Measurements from ENCODE around the gene BAHCC1.

BAHCC1 gene

GRCh38 chr17:81380131-81380530, 15.1 kb upstream of the BAHCC1 start:
- peaks cover 94% of the 10 kb centered on the region for H3K27me3 ChIP-seq (ENCODE audit: insufficient read depth, low read depth)
- H3K36me3 ChIP-seq (ENCODE audit: insufficient read depth) = no peaks in the 10 kb centered on the region
- H3K79me2 ChIP-seq (ENCODE audit: insufficient read depth, low read depth) = no peaks in the 10 kb centered on the region
- H3K4me1 ChIP-seq (ENCODE audit: low read depth, poor library complexity, severe bottlenecking) = no peaks in the 10 kb centered on the region
- no peak overlapping the region for H3K9ac ChIP-seq
- TF ChIP-seq CTCF (conservative IDR thresholded peaks at IDR 0.05; ENCODE audit: low read depth, low read length) = no peak
- no peak overlapping the region for H3K4me2 ChIP-seq
- no peaks in the 10 kb centered on the region for H4K20me1 ChIP-seq (ENCODE audit: insufficient read depth)
- no peak overlapping the region for H3K4me3 ChIP-seq (IDR thresholded peaks at IDR 0.05; ENCODE audit: insufficient read depth, low read depth, low read length)
- H2AFZ ChIP-seq (ENCODE audit: low read depth) = no peak overlapping the region
- H3K27ac ChIP-seq = no peak overlapping the region

GRCh38 chr17:81380666-81381518, 14.4 kb upstream of the BAHCC1 start:
- Histone ChIP-seq H3K9ac (no peak overlapping the region), H3K27me3 (ENCODE audit: insufficient read depth, low read depth) (peaks cover 94% of the 10 kb centered on the region), H3K36me3 (ENCODE audit: insufficient read depth) (no peaks in the 10 kb centered on the region), H3K4me2 (no peak overlapping the region), H3K79me2 (ENCODE audit: insufficient read depth, low read depth) (no peaks in the 10 kb centered on the region), H2AFZ (ENCODE audit: low read depth) (no peak overlapping the region), H3K4me1 (ENCODE audit: low read depth, poor library complexity, severe bottlenecking) (no peaks in the 10 kb centered on the region), H3K27ac (no peak overlapping the region), H3K4me3 (IDR thresholded peaks at IDR 0.05; ENCODE audit: insufficient read depth, low read depth, low read length) (no peak overlapping the region), H4K20me1 (ENCODE audit: insufficient read depth) (no peaks in the 10 kb centered on the region)
- no peak for TF ChIP-seq CTCF (conservative IDR thresholded peaks at IDR 0.05; ENCODE audit: low read depth, low read length)

DNA sequence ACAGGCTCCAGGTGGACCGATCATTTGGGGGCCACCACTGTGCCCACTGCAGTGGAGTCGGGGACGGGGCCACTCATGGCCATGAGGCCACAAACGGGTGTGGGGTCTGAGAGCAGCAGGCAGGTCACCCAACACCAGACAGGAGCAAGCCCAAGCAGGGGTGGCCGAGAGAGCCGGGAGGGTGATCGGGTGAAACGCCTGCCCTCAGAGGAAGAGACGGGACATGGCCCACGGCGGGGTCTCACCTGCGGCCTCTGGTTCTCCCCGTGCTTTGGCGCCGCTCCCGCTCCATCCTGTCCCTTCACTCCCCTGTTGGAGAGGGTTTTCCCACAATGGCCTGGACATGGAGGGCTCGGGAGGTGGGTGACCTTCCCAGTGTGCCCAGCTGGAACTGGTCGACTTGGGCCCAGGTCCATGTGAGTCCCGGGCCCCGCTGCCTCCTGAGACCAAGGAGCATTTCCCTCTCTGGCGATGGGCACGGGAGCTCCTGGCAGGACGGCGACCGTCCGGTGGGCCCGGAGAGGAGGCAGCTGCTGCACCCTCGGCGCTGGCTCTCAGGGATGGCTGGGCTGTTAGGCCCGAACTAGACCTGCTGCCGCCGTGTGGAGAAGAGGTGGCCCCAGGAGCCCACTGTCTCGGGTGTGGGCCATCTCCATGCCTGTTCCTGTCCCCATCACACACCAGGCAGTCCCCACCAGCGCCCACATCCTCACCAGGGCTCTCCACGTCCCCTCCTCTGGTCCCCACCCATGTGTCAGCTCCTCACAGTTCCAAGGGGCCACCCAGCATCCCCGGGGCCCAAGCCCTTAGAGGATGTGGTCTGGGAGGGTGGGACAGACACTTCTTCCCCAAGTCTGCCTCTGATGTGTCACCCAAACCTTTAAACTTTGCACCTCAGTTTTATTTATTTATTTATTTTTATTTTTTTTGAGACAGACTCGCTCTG, 13.4 kb upstream of the BAHCC1 start:
- Histone ChIP-seq H3K4me1 (ENCODE audit: low read depth, poor library complexity, severe bottlenecking) (no peaks in the 10 kb centered on the region), H3K9ac (no peak overlapping the region), H3K27ac (no peak overlapping the region), H3K4me3 (IDR thresholded peaks at IDR 0.05; ENCODE audit: insufficient read depth, low read depth, low read length) (no peak overlapping the region), H2AFZ (ENCODE audit: low read depth) (no peak overlapping the region), H3K36me3 (ENCODE audit: insufficient read depth) (no peaks in the 10 kb centered on the region), H3K27me3 (ENCODE audit: insufficient read depth, low read depth) (peaks cover 92% of the 10 kb centered on the region), H3K79me2 (ENCODE audit: insufficient read depth, low read depth) (no peaks in the 10 kb centered on the region), H3K4me2 (no peak overlapping the region), H4K20me1 (ENCODE audit: insufficient read depth) (no peaks in the 10 kb centered on the region)
- TF ChIP-seq CTCF (conservative IDR thresholded peaks at IDR 0.05; ENCODE audit: low read depth, low read length) = no peak

GRCh38 chr17:81382851-81383250, 12.4 kb upstream of the BAHCC1 start:
- TF ChIP-seq CTCF (conservative IDR thresholded peaks at IDR 0.05; ENCODE audit: low read depth, low read length) = no peak
- H3K4me2 ChIP-seq = no peak overlapping the region
- peaks cover 93% of the 10 kb centered on the region for H3K27me3 ChIP-seq (ENCODE audit: insufficient read depth, low read depth)

More at GRCh38 chr17:81382851-81383250, 12.4 kb upstream of the BAHCC1 start:
- H3K4me3 ChIP-seq (IDR thresholded peaks at IDR 0.05; ENCODE audit: insufficient read depth, low read depth, low read length) = no peak overlapping the region
- no peak overlapping the region for H3K27ac ChIP-seq
- H3K36me3 ChIP-seq (ENCODE audit: insufficient read depth) = no peaks in the 10 kb centered on the region
- H3K9ac ChIP-seq = no peak overlapping the region
- no peaks in the 10 kb centered on the region for H3K79me2 ChIP-seq (ENCODE audit: insufficient read depth, low read depth)
- no peak overlapping the region for H2AFZ ChIP-seq (ENCODE audit: low read depth)
- H4K20me1 ChIP-seq (ENCODE audit: insufficient read depth) = no peaks in the 10 kb centered on the region
- H3K4me1 ChIP-seq (ENCODE audit: low read depth, poor library complexity, severe bottlenecking) = no peaks in the 10 kb centered on the region
